ENCODE measurements around the gene SLC35E4.
"Not testable (repeated sequence)": the region's sequence is repeated elsewhere in the genome, so short reads cannot be mapped to it uniquely, and the experiment has no call there.

The SLC35E4 gene

GRCh38 chr22:30654361-30654760 is 18.8 kb downstream of the SLC35E4 start:
- no peak for DNase-seq

- DNase-seq: no peak
These were observed 20.0 kb downstream of the SLC35E4 start for GRCh38 chr22:30655532-30655931.

- peak; percentile 19 to 27 for DNase-seq
These were observed 26.5 kb downstream of the SLC35E4 start for GRCh38 chr22:30662040-30662439.

DNA sequence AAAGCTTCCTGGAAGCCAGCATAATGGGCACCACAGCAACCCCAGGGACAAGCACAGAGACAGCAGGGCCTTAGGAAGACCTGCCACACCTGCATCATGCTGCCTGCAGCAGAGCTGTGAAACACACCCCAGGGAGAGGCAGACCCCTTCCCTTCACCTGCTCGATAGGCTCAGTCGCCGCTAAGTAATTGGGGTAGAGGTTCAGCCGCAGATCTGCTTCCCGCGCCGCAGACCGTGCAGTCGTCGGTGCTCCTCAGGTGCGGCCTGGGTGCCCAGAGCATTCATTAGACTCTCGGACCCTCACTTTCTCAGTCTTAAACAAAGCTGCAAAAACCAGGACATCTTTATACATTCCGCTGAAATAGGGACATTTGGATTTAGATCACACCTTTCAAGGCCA is 29.2 kb downstream of the SLC35E4 start:
- no peak for DNase-seq

DNA sequence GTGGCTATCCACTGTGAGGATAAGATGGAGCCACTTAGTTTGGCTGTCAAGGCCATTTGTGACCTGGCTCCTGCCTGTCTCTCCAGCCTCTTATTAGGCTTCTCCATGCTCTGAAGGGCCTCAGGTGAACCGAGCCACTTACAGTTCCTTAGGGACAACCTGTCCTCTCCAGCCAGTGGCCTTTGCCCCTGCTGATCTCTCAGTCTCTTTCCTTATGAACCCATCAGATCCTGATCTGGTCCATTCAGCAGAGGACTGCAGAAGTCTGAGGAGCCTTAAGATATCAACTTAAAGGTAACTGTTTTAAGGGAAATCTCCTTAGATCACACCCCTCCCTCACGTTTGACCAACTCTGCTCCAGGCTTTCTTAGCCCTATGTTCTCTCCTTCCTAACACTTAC is 29.7 kb downstream of the SLC35E4 start:
- no peak for DNase-seq

GRCh38 chr22:30665786-30666185 is 30.2 kb downstream of the SLC35E4 start:
- no peak for DNase-seq

DNA sequence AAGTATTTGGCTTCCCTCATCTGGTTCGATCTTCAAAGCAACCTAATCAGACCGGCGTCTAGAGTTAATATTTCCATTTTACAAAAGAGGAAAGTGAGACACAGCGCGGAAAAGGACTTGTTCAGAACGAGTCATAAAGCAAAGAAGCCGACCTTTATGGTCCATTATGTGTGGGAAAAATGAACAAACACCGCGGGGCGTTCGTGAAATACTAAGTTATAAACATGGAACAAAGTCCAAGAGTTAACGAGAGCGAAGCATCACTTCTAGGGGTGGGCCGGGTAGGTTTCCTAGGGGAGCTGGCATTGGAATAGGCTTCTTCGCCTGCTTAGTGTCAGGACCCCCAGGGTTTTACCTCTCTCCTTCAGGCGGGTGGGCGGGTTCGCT is 31.5 kb downstream of the SLC35E4 start:
- DNase-seq: no peak

DNA sequence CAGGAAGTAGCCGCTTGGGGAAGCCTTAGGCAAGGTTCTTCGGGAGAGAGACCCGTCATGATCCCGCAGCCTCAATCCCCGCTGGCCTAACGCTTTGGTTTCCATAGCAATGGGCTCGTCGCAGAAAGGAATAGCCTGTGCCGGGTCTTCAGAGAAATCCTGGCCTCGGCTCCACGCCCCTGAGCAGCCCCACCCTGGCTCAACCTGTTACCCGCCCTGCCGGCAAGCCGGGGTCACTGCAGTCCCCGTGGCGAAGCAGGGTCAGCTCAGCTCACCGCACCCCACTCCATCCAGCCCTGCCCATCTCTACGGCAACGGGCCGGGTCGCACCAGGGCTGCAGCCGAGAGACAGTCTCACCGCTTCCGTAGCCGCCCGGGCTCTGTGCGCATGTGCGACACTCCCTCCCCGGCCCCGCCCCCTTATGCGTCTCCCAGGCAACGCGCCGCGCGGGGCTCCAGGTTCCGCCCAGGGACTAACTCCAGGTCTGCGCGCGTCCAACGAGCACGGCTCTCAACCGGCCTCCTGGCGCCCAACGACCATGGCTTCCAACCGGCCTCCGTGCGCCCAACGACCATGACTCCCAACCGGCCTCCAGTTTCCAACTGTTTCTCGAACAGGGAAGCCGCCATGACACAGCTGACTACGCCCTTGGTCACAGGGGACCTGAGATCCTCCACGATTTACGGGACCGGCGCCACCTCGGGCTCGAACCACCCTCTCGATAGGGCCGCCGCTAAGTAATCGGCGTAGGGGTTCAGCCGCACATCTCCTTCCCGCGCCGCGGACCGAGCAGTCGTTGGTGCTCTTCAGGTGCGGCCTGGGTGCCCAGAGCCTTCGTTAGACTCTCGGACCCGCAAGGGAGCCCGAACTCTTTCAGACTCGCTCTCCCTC is 32.2 kb downstream of the SLC35E4 start, which contains the start of gene DUSP18:
TSS of gene DUSP18 (minus strand) at position 382 of the 892 bp plus-strand sequence. CDS start 3,872 bp downstream, outside the sequence.
- peak; percentile 84 to 86 for DNase-seq

- DNase-seq: peak in 1 of 2 experiments; percentile 17
These were observed 32.8 kb downstream of the SLC35E4 start for GRCh38 chr22:30668386-30668710.

GRCh38 chr22:30671071-30671470 is 35.5 kb downstream of the SLC35E4 start:
- no peak for DNase-seq

DNA sequence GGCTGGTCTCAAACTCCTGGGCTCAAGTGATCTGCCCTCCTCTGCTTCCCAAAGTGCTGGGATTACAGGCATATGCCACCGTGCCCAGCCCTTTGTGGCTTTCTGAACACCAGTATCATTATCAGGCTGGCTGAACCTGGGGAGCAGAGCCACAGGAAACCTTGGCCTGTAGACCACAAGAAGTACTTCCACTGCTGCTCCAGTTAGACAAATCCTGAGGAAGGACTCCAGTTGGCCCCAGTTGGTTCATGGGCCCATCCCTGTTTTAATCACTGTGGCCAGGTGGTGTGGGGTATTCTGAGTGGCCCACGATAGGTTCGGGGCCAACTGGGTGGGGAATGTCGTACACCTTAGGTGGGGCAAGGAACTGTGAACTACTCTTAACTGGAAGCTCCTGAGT is 37.6 kb downstream of the SLC35E4 start:
- DNase-seq: no peak

DNA sequence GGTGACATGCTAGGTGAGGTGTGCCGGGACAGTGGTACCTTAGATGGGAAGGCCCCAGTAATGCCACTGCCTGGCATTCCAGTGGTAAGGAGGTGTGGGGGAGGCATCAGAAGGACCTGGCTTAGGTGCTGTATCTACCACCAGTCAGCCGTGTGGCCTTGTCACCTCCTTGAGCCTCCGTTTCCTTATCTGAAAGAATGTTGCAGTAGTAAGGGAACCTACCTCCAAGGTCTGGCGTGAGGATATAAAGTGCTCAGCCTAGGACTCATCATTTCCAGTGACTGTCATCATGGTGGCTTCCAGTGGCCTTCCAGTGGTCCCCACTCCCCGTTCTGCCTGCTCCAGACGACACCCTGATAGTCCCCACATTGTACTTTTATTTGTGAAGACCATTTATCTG is 38.9 kb downstream of the SLC35E4 start:
- no peak for DNase-seq

- peak; percentile 22 to 25 for DNase-seq
These were observed 39.9 kb downstream of the SLC35E4 start for GRCh38 chr22:30675436-30675835.

GRCh38 chr22:30676565-30676964 is 41.0 kb downstream of the SLC35E4 start:
- not testable (repeated sequence) for DNase-seq

DNA sequence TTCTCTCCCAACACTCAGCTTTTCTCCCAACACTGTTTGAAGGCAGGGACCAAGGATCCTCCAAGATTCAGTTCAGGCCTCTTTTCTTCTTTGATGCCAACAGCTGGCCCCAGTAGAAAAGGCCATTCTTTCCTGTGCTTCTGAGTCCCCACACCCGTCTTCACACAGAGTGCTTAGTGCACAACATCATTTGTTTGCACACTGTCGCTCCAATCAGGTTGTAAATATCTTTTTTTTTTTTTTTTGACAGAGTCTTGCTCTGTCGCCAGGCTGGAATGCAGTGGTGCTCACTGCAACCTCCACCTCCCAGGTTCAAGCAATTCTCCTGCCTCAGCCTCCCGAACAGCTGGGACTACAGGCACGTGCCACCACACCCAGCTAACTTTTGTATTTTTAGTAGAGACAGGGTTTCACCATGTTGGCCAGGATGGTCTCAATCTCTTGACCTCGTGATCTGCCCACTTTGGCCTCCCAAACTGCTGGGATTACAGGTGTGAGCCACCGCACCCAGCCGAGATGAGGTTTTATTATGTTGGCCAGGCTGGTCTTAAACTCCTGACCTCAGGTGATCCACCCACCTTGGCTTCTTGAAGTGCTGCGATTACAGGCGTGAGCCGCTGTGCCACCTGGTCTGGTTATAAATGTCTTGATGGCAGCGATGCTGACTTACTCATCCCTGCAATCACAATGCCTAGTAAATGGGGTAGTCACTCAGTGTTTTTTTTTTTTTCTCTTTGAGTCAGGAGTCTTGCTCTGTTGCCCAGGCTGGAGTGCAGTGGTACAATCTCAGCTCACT is 44.5 kb downstream of the SLC35E4 start:
- not testable (repeated sequence) for DNase-seq

- no peak for DNase-seq
These were observed 45.6 kb downstream of the SLC35E4 start for GRCh38 chr22:30680991-30681770.

DNA sequence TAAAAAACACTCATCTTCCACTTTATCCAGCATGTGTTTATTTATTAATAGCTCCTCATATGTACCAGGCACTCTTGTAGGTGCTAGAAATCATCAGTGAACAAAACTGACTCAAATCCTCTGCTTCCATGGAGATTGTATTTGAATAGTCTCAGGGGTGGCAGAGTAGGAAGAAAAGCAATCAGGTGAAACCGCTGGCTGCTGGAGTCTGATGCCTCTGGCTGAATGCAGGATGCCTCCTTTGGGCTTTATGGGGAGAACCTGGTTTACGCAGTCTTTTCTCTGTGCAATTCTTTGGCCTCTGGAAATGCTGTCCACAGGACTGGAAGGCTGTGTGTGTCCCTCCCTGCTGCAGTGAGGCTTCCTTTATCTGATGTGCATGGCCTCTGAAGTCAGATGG is 46.2 kb downstream of the SLC35E4 start:
- no peak for DNase-seq

GRCh38 chr22:30685178-30685577 is 49.6 kb downstream of the SLC35E4 start:
- DNase-seq: no peak

DNA sequence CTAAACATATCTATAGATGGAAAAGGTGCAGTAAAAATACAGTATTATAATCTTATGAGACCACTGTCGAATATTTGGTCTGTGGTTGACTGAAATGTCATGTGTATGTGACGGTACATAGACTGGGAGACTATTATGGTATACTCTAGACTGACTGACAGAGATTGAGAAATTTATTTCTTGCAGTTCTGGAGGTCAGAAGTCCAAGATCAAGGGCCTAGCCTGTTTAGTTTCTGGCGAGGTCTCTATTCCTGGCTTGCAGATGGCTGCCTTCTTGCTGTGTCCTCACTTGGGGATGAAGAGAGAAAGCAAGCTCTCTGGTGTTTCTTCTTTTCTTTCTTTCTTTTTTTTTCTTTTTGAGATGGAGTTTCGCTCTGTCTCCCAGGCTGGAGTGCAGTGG is 51.8 kb downstream of the SLC35E4 start:
- DNase-seq: no peak

DNA sequence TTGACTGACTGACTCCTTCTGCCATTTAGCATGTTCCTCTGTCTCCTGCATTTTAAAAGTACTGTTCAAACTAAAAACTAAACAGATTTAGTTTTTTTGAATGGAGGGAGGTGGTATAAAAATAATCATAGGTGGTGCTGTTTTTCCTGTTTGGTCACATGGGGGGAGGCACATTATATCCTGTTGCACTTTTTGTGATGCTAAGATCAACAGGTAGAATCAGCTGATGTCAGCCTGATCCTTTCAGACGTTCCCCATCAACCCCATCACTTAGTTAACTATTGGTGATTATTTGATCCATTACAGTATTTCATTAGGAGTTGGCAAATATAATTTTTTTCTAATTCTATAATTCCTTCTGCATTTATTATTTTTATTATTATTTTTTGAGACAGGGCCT is 54.0 kb downstream of the SLC35E4 start:
- no peak for DNase-seq

GRCh38 chr22:30691204-30691603 is 55.6 kb downstream of the SLC35E4 start:
- DNase-seq: no peak

DNA sequence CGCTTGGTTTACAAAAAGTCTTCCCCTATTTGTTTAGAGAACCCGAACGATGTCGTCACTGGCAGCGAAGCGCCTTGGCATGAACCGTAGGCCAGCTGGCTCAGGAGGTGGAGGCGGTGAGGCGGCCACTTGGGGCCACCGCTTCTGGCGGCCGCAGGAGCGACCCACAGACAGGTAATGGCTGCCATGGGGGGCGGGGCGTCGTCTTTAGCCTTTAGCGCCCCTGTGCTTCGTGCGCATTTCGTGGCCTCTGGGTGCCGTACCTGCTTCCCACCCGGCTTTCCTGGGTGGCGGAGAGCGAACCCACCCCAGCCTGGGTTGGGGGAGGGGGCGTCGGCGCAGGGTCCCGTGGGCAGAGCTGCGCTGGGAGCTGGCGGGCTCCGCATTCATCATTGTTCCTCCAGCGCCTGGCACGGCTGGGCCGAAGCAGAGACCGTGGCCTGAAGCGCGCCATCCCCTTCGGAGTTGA is 58.6 kb downstream of the SLC35E4 start:
- peak; percentile 34 to 53 for DNase-seq
